ENCODE data around the gene SIPA1L3.

The SIPA1L3 gene

GRCh38 chr19:37997911-37998344, 90.9 kb downstream of the SIPA1L3 start:
- no peak for TF ChIP-seq CTCF (IDR thresholded peaks at IDR 0.05; ENCODE audit: extremely low read depth, insufficient read depth, missing control alignments)
- in situ Hi-C loops (cut with MboI; ENCODE audit: low pct_unique_long_range_greater_than_20kb, low sequenced_read_pairs, unreplicated experiment) = no loop called here
- no peak for DNase-seq (ENCODE audit: low spot score)

- TF ChIP-seq CTCF (IDR thresholded peaks at IDR 0.05; ENCODE audit: extremely low read depth, insufficient read depth, missing control alignments) = no peak
- no peak for DNase-seq (ENCODE audit: low spot score)
- in situ Hi-C loops (cut with MboI; ENCODE audit: low pct_unique_long_range_greater_than_20kb, low sequenced_read_pairs, unreplicated experiment) = no loop called here
Measured at GRCh38 chr19:37998801-37999308, 91.8 kb downstream of the SIPA1L3 start.

DNA sequence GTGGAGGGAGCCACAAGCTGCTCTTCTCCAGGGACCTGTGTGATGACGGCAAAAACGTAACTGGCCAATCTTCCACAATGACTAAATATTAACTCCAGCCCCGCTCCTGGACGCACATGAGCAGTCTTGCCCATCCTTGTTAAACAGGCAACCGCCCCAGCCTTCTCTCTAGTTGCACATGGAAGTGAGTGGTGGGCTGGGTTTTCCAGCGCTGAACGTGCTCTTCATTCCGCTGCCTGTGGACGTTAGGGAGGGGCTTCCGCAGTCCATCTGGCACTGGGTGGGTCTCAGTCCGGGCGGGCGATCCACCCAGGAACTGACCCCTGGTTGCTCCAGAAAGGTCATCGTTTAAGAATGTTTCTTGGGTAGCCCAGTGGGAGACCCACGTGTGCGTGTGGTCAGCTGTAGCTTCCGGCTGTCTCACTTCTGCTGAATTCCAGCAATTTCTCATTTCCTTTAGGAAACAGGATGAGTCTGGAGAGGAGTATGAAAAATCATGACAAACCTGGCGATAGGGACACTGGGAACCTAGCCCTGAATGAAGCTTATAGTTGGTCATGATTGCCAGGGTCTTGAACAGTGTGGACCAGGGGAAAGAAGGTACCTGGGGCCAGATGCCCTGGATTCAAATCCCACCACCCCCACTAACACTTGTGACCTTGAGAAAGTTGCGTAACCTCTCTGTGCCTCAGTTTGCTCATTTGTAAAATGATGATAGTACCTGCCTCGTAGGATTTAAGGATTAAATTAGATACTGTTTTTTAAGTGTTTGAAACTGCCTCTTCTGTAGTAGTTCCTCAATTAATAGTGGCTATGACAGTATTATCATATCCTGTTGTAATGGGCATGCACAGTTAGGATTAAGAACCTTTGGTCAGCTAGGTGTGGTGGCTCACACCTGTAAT, 92.6 kb downstream of the SIPA1L3 start:
- DNase-seq (ENCODE audit: low spot score) = no peak
- TF ChIP-seq CTCF (IDR thresholded peaks at IDR 0.05; ENCODE audit: extremely low read depth, insufficient read depth, missing control alignments) = no peak
- in situ Hi-C loops (cut with MboI; ENCODE audit: low pct_unique_long_range_greater_than_20kb, low sequenced_read_pairs, unreplicated experiment) = no loop called here

DNA sequence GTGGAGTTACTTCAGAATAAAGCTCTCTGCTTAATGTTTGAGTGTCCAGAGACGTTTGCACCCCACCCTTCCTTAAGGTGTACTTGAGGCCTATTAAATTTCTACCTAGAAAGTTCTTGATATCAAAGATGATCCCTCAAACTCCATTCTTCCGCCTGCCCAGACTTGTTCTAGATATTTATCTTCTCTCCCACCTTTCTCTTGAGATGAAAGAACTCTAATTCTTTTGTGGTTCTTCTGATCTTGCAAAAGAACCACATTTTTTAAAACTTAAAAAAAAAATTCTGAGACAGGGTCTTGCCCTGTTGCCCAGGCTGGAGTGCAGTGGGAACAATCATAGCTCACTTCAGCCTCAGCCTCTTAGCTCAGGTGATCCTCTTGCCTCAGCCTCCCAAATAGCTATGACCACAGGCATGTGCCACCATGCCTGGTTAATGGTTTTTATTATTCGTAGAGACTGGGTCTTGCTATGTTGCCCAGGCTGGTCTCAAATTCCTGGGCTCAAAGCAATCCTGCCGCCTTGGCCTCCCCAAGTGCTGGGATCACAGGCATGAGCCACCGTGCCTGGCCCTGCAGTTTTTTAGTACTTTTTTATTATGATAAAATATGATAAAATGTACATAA, 94.3 kb downstream of the SIPA1L3 start:
- no peak for TF ChIP-seq CTCF (IDR thresholded peaks at IDR 0.05; ENCODE audit: extremely low read depth, insufficient read depth, missing control alignments)
- in situ Hi-C loops (cut with MboI; ENCODE audit: low pct_unique_long_range_greater_than_20kb, low sequenced_read_pairs, unreplicated experiment) = no loop called here
- DNase-seq (ENCODE audit: low spot score) = no peak

DNA sequence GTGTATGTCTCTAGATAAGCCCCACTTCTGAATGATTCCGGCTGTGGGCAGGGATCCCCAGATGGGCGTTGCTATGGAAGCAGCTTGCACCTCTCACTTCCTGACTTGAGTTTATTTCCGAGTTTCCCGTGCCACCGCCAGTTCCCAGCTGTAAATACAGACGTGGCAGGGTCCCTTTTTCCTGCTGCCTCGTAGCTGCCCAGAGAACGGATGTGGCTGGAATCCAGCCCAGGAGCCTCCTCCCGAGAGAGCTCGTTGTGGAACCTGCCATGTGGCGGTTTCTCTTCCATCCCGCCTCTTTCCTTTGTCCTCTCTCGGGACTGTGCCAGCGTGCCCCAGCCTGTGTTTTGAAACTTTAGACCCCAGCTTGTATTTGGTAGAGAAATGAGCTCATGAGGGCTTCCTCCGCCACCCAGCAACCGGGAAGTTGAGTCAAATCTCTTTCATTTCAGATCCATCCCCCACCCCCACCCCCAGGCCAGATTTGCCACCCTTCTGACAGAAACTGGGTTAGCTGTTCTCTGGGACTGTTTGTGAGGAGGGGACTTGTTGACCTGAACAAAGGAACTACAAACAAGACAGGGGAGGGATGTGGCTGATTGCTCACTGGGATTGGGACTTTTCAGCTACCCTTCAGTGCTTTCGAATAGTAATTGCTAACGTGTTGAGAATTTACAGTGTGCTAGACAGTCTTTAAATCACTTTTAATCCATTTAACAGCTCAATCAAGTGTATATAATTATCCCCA, 96.6 kb downstream of the SIPA1L3 start:
- DNase-seq (ENCODE audit: low spot score) = no peak
- TF ChIP-seq CTCF (IDR thresholded peaks at IDR 0.05; ENCODE audit: extremely low read depth, insufficient read depth, missing control alignments) = no peak
- in situ Hi-C loops (cut with MboI; ENCODE audit: low pct_unique_long_range_greater_than_20kb, low sequenced_read_pairs, unreplicated experiment) = no loop called here

GRCh38 chr19:38004186-38004520, 97.1 kb downstream of the SIPA1L3 start:
- no peak for DNase-seq (ENCODE audit: low spot score)
- in situ Hi-C loops (cut with MboI; ENCODE audit: low pct_unique_long_range_greater_than_20kb, low sequenced_read_pairs, unreplicated experiment) = no loop called here
- no peak for TF ChIP-seq CTCF (IDR thresholded peaks at IDR 0.05; ENCODE audit: extremely low read depth, insufficient read depth, missing control alignments)

Data from GM13977 (cell line).